ENCODE measurements around the gene PCSK6.

The PCSK6 gene

GRCh38 chr15:101498717-101499480, 9.4 kb upstream of the PCSK6 start:
- DNase-seq = no peak

- no peak for DNase-seq
Observed at GRCh38 chr15:101498076-101498716, 8.7 kb upstream of the PCSK6 start.

GRCh38 chr15:101497484-101498034, 8.1 kb upstream of the PCSK6 start:
- DNase-seq = no peak

GRCh38 chr15:101497017-101497416, 7.5 kb upstream of the PCSK6 start:
- no peak for DNase-seq

- no peak for DNase-seq
Observed at GRCh38 chr15:101496198-101496986, 6.9 kb upstream of the PCSK6 start.

- no peak for DNase-seq
Observed at GRCh38 chr15:101495334-101496197, 6.1 kb upstream of the PCSK6 start.

GRCh38 chr15:101494251-101494796, 4.8 kb upstream of the PCSK6 start:
- DNase-seq = no peak

- no peak for DNase-seq
Observed at GRCh38 chr15:101492766-101493692, 3.5 kb upstream of the PCSK6 start.

- no peak for DNase-seq
Observed at GRCh38 chr15:101491734-101492640, 2.5 kb upstream of the PCSK6 start.

- no peak for DNase-seq
Observed at GRCh38 chr15:101490922-101491733, 1.6 kb upstream of the PCSK6 start.

- no peak for DNase-seq
Observed at GRCh38 chr15:101490408-101490891, 943 bp upstream of the PCSK6 start.

- DNase-seq = no peak
Observed at GRCh38 chr15:101489237-101489598, 289 bp downstream of the PCSK6 start.

GRCh38 chr15:101488300-101489164, 975 bp downstream of the PCSK6 start:
- no peak for DNase-seq

- DNase-seq = no peak
Observed at GRCh38 chr15:101486696-101487459, 2.6 kb downstream of the PCSK6 start.

GRCh38 chr15:101483462-101483861, 6.0 kb downstream of the PCSK6 start:
- DNase-seq = no peak

- no peak for DNase-seq
Observed at GRCh38 chr15:101482526-101483371, 6.8 kb downstream of the PCSK6 start.

Data from GDM1 (cell line).